CD4-positive, alpha-beta T cell treated with Interleukin-21 for 1 hour (primary cell): ENCODE data around the gene ITGB1BP1.

Source experiments
- DNase-seq: peaks from one replicate; pipeline ENCODE4 v3.0.0-alpha.2; 2020

The ITGB1BP1 gene

DNA sequence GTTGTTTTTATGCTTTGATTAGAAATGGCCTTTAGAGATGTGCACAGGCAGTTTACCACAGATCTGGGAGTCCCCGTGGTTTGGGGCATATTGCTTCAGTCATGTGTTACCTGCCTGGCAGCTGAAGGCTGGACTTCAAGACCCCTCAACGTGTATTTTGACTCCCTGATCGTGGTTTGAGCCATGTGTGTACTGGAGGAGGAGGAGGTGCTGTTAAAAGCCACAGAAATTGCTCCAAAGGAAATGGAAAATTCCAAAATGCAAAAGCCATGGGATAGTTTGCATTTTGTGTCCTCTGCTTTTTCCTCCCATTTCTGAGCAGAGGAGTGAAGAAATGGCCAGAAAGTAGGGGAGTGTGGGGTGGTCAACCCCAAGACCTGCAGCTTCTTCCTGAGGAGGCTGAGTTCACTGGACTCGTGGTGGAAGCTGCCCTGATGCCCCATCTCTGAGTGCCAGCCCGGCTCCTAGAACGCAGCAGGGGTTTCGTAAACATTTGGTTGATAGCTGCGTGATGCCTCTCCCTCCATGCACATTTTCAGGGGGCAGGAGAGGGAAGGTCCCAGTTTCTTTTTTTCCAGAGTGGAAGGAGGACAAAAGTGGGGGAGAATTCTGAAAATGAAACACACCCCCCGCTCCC lies 45.7 kb downstream of the ITGB1BP1 start:
- DNase-seq, result no peak

DNA sequence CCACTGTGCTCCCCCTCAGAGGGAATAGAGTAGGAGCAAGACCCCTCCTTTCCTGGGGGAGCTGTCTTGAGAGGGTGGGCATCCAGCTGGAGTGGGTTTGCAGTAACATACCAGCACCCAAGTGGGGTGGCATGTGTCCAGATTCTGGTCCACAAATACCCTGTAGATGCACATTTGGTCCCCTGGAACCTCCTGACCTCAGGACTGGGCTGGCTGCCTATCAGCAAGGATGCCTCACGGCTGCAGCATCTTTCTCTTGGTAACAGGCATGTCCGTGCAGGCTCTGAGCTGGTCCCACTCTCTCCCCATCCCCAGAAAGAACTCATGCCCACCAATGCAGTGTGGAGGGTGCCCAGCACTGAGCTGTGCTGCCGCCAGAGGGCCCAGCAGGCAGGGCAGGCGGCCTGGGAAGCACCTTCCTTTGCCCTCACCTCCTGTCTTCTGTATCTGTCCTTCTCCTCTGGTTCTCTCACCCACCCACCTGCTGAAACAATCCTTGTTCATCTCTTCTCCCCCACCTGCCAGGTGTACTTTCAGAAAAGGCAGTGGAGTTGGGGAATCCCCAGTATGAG lies 47.4 kb downstream of the ITGB1BP1 start:
- DNase-seq, result no peak

DNA sequence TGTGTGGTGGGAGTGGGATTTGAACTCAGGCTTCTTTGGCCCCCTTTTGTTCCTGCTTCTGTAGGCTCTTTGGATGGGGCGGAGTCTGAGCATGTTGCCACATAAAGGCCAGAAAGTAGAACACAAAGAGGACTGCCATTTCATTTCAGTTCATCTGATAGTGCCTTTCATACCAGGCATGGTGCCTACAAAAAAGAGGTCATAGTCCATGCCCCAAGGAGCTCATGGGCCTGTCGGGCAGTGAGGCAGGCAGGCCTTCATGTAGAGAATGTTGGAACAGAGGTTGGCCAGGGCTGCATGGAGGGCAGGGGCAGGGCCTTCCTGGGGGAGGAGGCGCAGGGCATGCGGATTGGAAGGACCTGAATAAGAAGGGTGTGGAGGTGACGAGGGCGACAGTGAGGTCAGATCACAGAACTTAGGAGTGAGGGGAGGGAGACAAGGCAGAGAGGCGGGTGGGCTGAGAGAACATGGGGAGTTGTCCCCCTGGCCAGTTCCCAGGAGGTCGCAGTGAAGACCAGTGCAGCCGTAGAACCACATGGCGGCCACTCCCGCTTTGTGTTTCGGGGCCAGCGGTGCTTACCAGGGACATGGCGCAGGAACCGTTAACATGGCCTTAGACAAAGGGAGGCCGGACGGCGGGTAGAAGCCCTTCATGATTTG lies 49.1 kb downstream of the ITGB1BP1 start:
- DNase-seq, result no peak

DNA sequence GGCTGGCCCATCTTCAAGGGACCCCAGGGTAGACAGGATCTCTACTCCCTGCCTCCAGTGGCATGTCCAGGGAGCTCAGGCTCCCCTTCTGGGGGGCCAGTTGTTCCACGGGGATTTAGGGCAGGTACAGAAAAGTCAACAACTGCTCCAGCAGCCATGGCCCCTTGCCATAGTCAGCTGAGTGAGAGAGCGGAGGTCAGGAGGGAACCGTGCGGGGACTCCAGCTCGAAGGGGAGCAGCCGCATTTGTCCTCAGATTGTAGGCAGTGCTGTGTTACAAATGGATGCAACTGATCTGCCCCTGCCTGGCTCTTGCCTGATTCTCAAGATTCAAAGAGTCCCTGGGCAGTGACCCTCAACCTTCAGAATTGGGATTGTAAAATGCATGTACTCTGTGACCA lies 49.9 kb downstream of the ITGB1BP1 start:
- no peak for DNase-seq

DNA sequence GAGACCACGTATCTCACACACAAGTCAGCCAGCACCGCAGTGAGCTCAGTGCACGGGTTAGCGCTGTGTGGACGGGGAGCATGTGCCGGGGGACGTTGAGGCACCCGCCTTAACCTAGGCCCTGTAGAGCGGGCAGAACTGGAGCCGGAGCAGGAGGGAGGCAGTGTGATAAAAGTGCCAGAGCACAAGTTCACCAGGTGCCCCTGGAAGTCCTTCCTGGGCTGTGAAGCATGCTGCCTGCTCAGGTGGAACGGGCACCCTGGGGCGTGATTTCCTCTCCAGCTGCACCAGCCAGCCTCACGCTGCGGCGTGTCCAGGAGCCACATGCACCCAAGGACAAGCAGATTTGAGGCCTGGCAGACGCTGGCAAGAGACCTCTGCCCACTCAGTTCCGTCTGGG lies 50.3 kb downstream of the ITGB1BP1 start:
- no peak for DNase-seq

DNA sequence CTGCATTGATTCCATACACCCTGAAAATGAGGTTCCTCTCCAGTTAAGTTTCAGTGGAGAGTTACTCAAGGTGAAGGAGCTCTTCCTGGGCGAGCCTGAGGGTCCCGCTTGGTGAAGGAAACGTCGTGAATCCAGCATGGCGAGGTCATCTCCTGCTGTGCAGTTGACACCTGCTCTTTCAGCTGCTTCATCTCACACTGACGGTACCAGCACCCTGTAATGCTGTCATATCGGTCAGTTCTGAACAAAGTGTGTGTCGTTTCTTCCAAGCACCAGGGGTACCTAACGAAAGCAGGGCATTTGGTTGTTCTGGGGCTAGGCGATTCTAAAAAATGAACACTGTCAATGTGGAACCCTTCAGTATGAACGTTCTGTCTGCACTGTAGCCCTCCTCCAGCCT lies 52.6 kb downstream of the ITGB1BP1 start:
- DNase-seq, result no peak

DNA sequence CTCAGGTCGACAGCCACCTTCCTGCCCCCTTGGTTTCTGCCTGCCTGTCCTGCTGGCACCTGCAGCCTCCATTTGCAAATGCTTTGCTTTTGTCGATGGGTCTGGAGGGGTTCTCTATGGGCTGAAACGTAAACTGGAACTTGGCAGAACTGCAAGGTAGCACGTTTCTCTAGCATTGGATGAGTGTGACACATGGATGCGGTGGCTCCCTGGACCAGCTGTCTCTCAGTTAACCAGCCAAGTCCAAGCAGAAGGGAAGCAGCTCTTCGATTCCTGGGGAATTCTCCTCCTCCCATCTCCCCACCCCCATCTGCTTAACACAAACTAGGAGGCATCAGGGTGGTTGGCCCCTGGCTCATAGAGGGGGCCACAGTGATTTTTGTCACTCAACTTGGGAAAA lies 57.3 kb downstream of the ITGB1BP1 start:
- DNase-seq, result no peak

DNA sequence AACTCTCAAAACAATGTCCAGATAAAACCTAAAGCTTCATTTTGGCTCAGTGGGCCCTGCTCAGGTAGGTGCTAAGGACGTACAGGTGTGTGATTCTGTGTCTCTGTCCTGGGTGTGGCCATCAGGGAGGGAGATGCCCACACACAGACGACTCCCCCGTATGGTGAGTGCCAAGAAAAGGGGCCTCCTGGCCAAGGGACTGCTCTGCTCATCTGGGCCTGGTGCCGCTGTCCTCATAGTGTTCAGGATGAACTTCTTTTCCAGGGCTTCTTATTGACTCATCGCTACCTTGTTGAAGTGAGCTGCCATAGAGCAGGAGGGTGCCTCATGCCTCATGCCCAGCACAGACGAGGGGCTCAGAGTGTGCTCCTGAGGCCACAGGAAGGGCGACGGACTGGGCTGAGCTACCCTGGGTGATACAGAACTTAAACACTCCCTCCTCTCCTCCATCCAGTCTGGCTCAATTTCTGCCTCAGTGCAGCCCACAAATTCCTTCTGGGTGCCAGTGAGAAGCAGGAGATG lies 57.8 kb downstream of the ITGB1BP1 start:
- no peak for DNase-seq

DNA sequence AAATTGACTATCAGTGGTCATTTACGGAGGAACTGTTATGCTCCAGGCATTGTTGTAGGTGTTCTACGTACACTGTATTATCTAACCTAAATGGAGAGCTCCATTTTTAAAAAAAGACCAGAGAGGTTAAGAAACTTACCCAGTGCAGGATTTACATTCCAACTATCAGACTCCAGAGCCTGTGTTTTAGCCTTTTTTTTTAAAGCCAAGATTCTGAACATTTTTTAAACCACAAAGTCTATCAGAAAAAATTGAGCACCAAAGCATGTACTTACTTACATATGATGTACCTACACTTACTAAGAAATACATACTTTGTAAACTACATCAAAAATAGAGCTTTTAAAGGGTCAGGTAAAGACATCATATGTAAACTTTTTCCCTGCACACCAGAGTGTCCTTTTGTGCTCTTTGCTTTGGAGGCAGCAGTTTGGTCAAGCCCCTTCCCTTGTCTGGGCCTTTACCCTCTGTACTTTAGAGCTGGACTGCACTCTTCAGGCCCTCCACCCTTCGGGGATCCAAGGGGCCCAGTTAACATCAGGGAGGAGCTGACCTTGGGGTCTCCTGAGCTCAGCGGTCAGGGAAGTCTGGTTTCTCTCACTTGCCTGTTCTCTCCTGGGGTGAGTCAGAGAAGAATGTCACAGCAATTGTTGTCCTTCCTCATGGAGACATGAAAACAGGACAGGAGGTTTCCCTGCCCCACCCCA lies 58.4 kb downstream of the ITGB1BP1 start:
- DNase-seq, result no peak

DNA sequence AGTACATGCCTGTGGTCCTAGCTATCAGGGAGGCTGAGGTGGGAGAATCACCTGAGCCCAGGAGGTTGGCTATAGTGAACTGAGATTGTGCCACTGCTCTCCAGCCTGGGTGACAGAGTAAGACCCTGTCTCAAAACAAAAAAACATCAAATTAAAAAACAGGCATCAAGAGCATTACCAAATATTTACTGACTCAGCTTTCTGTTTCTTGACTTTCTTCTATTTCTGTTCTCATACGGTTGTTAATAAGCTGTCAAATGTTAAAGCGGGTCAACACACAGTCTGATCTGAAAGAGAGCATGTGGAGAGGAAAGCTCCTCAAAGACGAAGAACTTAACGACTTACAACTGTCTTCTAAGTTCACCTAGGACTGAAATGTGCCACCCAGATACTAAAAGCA lies 59.0 kb downstream of the ITGB1BP1 start:
- DNase-seq, result no peak

DNA sequence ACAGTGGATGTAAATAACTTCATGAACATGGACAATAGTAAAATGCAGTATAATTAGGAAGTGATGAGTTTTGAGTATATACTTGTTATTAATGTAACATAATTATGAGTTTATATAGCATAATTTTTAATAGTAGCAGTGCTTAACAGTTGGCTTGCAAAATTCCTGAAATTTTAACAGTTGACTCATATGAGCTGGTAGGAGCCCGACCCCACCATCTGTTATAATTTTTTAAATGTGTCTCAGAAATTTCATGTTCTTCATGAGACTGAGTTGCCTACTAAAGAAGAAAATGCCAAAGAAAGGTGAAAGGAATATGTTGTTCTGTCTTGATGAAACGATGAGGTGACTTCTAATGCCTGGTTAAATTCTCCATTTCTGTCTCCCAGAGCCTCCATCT lies 62.6 kb downstream of the ITGB1BP1 start:
- DNase-seq, result no peak

DNA sequence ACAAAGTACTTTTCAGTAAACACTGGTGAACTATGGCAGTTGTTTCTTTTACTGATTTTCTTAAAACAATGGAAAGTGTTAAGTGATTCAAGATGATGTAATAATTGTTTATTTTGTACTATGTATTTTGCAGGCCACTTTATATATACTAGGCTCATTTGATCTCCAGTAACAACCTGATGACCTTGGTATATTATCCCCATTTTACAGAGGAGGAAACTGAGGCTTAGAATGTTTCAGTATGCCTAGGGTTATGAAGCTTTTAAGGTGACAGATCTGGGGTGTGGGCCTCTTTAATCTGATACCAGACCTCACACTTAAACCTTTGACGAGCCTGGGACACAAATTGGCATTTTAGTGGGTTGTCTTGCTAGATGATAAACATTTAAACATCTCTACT lies 63.2 kb downstream of the ITGB1BP1 start:
- no peak for DNase-seq

DNA sequence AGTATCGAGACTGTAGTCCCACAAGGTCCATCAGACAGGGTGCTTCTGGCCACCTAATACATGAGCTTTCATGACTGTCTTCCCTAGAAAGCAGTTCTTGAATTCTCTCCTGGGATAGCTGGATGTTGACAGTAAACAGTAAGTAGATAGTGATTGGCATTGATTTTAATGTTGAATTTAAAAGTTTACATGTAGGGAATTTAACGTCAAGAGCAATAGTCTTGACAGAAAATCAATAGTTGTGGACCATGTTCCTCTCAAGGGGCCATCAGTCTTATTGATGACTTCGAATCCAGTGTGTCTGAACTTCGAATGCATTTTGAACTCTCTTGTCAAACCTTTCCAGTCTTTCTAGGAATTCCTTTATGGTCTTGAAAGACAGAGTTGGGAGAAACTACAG lies 63.9 kb downstream of the ITGB1BP1 start:
- no peak for DNase-seq

DNA sequence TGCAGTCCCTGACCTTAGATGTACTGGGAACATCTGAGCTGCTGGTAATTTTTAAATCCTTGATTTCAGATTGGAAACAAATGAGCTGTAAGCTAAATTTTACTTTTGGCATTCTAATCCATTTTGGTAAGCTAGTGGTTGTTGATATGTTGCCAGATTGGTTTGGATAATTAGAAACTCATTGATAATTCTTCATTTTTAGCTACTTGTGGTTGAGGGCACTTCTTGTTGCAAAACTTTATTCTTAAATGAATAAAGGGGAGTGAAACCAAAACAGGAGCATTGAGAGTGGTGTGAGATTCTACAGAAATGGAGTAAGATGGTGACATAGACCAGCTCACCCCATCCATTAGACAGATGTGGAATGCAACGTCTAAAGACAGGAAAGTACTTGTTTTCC lies 64.5 kb downstream of the ITGB1BP1 start:
- no peak for DNase-seq

DNA sequence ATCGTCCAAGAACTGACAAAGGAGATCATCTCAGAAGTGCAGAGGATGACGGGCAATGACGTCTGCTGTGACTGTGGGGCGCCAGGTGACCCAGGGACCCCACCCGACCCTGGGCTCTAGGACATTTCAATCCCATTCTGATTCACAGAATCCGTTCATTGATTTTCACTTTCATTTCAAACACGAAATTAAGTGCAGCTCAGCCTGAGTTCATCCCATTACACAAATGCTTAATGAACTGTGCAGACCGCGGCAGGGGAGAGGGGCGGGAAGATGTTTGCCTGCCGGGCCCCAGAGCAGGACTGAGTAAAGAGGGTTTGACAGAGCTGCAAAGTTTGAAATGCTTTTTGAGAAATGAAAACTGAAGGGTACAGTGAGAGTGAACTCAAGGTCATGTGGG lies 67.1 kb downstream of the ITGB1BP1 start:
- no peak for DNase-seq

DNA sequence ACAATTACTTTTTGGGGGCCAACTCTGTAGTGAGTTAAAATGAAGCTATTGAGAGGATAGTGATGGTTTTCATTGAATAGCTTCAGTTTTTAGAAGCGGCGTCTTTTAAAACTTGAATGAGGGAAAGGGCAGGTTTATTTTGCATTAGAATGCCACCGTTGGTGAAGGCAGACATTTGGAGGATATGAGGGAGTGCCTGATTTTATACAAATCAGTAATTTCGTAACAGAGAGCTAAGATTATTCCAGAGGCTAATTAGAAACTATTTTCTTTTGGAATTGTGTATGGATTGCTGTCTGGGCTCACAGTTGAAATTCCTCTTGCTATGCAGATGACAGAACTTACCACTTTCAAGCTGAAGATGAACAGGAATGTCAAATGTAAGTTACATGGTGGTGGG lies 67.6 kb downstream of the ITGB1BP1 start:
- no peak for DNase-seq

DNA sequence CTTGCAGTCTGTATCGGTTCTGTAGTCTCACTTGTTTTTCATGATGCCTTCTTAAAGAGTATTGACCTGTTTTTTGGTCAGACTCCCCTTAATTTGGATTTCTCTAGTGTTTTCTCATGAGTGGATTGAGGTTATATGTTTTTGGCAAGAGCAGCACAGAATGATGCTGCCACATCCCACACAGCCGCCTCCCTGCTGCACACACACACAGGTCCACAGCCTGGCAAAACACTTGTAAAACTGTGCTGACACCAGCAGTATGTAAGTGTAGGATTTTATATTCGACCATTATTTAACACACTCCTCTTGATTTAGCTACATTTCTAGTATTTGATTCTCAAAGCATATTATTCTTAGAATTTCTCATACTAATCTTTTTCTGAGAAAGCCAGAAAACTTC lies 68.1 kb downstream of the ITGB1BP1 start:
- DNase-seq, result no peak

DNA sequence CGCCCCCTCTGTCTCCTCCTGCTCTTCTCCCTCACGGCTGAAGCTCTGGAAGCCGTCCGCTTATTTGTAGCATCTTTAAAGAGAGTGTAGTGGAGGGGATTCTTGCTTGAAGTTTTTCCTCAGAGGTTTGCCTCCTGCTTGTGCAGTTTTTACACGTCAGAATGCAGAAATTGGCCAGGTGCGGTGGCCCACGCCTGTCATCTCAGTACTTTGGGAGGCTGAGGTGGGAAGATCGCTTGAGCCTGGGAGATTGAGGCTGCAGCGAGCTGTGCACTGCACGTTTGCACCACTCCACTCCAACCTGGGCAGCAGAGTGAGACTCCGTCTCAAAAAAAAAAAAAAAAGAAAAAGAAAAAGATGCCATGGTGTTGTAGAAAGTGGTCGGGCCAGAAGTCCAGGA lies 69.0 kb downstream of the ITGB1BP1 start:
- DNase-seq, result no peak
